Astrocyte of the hippocampus (primary cell): ENCODE results near the gene UGT1A6.
"Not testable (repeated sequence)": the region's sequence is repeated elsewhere in the genome, so short reads cannot be mapped to it uniquely, and the experiment has no call there.

Experiments used
- DNase-seq: peaks from one replicate; pipeline ENCODE4 v3.0.0; 2011; ENCODE audit warnings: low read depth, low spot score

Gene UGT1A6

GRCh38 chr2:233686928-233687327 lies 5.8 kb upstream of the UGT1A6 start:
- no peak for DNase-seq

GRCh38 chr2:233688341-233688740 lies 4.3 kb upstream of the UGT1A6 start:
- DNase-seq = no peak

GRCh38 chr2:233689031-233689430 lies 3.7 kb upstream of the UGT1A6 start:
- no peak for DNase-seq

- peak; percentile 18 for DNase-seq
These were observed 3.2 kb upstream of the UGT1A6 start for GRCh38 chr2:233689501-233689900.

- DNase-seq = peak; percentile 14
These were observed 2.2 kb upstream of the UGT1A6 start for GRCh38 chr2:233690444-233690843.

- no peak for DNase-seq
These were observed 952 bp upstream of the UGT1A6 start for GRCh38 chr2:233691443-233692433.

- no peak for DNase-seq
These were observed 1.3 kb downstream of the UGT1A6 start for GRCh38 chr2:233693963-233694362.

GRCh38 chr2:233698740-233699139 lies 6.0 kb downstream of the UGT1A6 start:
- DNase-seq = no peak

- DNase-seq = no peak
These were observed 6.8 kb downstream of the UGT1A6 start for GRCh38 chr2:233699424-233700027.

- DNase-seq = peak; percentile 67
These were observed 7.4 kb downstream of the UGT1A6 start for GRCh38 chr2:233700028-233700635.

GRCh38 chr2:233700842-233701241 lies 8.2 kb downstream of the UGT1A6 start:
- not testable (repeated sequence) for DNase-seq

- DNase-seq = no peak
These were observed 9.5 kb downstream of the UGT1A6 start for GRCh38 chr2:233702238-233702637.

GRCh38 chr2:233705911-233706506 lies 13.3 kb downstream of the UGT1A6 start:
- peak; percentile 31 for DNase-seq

GRCh38 chr2:233706720-233707119 lies 14.0 kb downstream of the UGT1A6 start:
- peak; percentile 71 for DNase-seq

- peak; percentile 39 for DNase-seq
These were observed 15.4 kb downstream of the UGT1A6 start for GRCh38 chr2:233707940-233708644.

GRCh38 chr2:233708942-233709341 lies 16.3 kb downstream of the UGT1A6 start:
- DNase-seq = no peak

GRCh38 chr2:233711312-233712008 lies 18.8 kb downstream of the UGT1A6 start:
- peak; percentile 86 for DNase-seq

GRCh38 chr2:233712611-233713261 lies 20.0 kb downstream of the UGT1A6 start, which contains the start of gene UGT1A5:
UGT1A5 (plus strand) TSS chr2:233712907; CDS start chr2:233712992, 85 bp downstream.
- DNase-seq = no peak

- DNase-seq = no peak
These were observed 20.5 kb downstream of the UGT1A6 start for GRCh38 chr2:233713262-233713615.

GRCh38 chr2:233714121-233714520 lies 21.4 kb downstream of the UGT1A6 start:
- no peak for DNase-seq
